Cardiac fibroblast (primary cell): ENCODE results near the gene ZNRF2.

ENCODE experiments used
- DNase-seq, 2 donors: peaks; one replicate each; pipeline versions ENCODE4 v3.0.0 to v3.0.0-alpha.2; 2010; ENCODE audit warnings: low read depth in 2 of 2
- H3K4me3 ChIP-seq, 2 donors: replicated peaks in 1 of 2; 1 replicate in 1 of 2; 2 replicates in 1 of 2; pipeline ENCODE4 v1.5.1; 2011; ENCODE audit warnings: low read depth in 2 of 2, low read length in 2 of 2, mild to moderate bottlenecking in 2 of 2, moderate library complexity in 1 of 2
- TF ChIP-seq, protein P1 (sequence below): IDR thresholded peaks from one replicate; pipeline ENCODE4 v1.5.1; 2011; ENCODE audit warnings: low read depth, mild to moderate bottlenecking, low read length, inconsistent platforms

The ZNRF2 gene

GRCh38 chr7:30411897-30412296 is 127.5 kb downstream of the ZNRF2 start:
- TF ChIP-seq, protein P1, sequence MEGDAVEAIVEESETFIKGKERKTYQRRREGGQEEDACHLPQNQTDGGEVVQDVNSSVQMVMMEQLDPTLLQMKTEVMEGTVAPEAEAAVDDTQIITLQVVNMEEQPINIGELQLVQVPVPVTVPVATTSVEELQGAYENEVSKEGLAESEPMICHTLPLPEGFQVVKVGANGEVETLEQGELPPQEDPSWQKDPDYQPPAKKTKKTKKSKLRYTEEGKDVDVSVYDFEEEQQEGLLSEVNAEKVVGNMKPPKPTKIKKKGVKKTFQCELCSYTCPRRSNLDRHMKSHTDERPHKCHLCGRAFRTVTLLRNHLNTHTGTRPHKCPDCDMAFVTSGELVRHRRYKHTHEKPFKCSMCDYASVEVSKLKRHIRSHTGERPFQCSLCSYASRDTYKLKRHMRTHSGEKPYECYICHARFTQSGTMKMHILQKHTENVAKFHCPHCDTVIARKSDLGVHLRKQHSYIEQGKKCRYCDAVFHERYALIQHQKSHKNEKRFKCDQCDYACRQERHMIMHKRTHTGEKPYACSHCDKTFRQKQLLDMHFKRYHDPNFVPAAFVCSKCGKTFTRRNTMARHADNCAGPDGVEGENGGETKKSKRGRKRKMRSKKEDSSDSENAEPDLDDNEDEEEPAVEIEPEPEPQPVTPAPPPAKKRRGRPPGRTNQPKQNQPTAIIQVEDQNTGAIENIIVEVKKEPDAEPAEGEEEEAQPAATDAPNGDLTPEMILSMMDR = no peak
- no peak overlapping the region for H3K4me3 ChIP-seq
- no peak for DNase-seq

- TF ChIP-seq, protein P1 = peak; percentile 55
- DNase-seq = peak; percentile 91 to 93
- H3K4me3 ChIP-seq = no peak overlapping the region
Measured at GRCh38 chr7:30412782-30413504, 128.5 kb downstream of the ZNRF2 start.

DNA sequence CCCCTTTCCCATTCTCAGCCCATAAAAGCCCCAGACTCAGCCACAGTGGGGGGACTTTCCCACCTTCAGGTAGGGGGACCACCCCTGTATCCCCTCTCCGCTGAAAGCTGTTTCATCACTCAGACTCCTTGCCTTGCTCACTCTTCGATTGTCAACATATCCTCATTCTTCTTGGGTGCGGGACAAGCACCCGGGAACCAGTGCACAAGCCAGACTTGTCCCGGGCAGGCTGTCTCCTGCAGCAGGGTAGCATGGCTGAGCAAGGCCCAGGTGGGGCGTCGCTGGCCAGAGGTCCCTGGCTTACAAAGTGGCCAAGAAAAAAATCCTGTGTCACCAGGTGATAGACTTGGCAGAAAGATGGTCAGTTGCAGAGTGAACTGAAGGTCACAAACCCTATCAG is 129.5 kb downstream of the ZNRF2 start:
- TF ChIP-seq, protein P1 = no peak
- no peak for DNase-seq
- H3K4me3 ChIP-seq = no peak overlapping the region
